GM21576 (cell line): ENCODE measurements around the gene GRIN3B.
"Not testable (repeated sequence)": the region's sequence is repeated elsewhere in the genome, so short reads cannot be mapped to it uniquely, and the experiment has no call there.

ENCODE experiments used
- ATAC-seq: cut with Tn5 transposase; IDR thresholded peaks from one replicate; pipeline ENCODE4 v1.9.1; 2021; ENCODE audit warnings: mild to moderate bottlenecking, moderate library complexity; ENCODE audit not compliant: unreplicated experiment

GRIN3B gene

GRCh38 chr19:1000095-1000494, at the start of gene GRIN3B:
Gene GRIN3B (plus strand): TSS chr19:1000419. CDS start chr19:1000438, 19 bp downstream.
- ATAC-seq: no peak

GRCh38 chr19:952049-952679, 48.1 kb upstream of the GRIN3B start:
- ATAC-seq: no peak

GRCh38 chr19:952680-953444, 47.4 kb upstream of the GRIN3B start:
- ATAC-seq: no peak

- ATAC-seq: no peak
These were observed 46.6 kb upstream of the GRIN3B start for GRCh38 chr19:953445-954271.

- ATAC-seq: no peak
These were observed 45.9 kb upstream of the GRIN3B start for GRCh38 chr19:954272-954671.

GRCh38 chr19:954672-955494, 45.3 kb upstream of the GRIN3B start:
- no peak for ATAC-seq

- ATAC-seq: no peak
These were observed 44.1 kb upstream of the GRIN3B start for GRCh38 chr19:955803-956765.

- ATAC-seq: no peak
These were observed 43.3 kb upstream of the GRIN3B start for GRCh38 chr19:956766-957440.

GRCh38 chr19:957578-957977, 42.6 kb upstream of the GRIN3B start:
- ATAC-seq: not testable (repeated sequence)

GRCh38 chr19:958967-959855, 41.0 kb upstream of the GRIN3B start:
- no peak for ATAC-seq

- no peak for ATAC-seq
These were observed 40.2 kb upstream of the GRIN3B start for GRCh38 chr19:960020-960419.

GRCh38 chr19:960601-960938, 39.6 kb upstream of the GRIN3B start:
- ATAC-seq: no peak

- no peak for ATAC-seq
These were observed 38.2 kb upstream of the GRIN3B start for GRCh38 chr19:961866-962620.

- ATAC-seq: no peak
These were observed 37.4 kb upstream of the GRIN3B start for GRCh38 chr19:962683-963400.

GRCh38 chr19:963486-963951, 36.7 kb upstream of the GRIN3B start:
- ATAC-seq: no peak

- ATAC-seq: no peak
These were observed 36.1 kb upstream of the GRIN3B start for GRCh38 chr19:964116-964520.
